ENCODE data around the gene FERMT2. TPM values are rescaled to one million over a fixed set of nuclear protein-coding genes. Genes with fewer than 3 reads are reported as not detected.

Gene FERMT2
- total RNA-seq, 2 experiments from 2014 or later, result 0.77 to 1.0 TPM

DNA sequence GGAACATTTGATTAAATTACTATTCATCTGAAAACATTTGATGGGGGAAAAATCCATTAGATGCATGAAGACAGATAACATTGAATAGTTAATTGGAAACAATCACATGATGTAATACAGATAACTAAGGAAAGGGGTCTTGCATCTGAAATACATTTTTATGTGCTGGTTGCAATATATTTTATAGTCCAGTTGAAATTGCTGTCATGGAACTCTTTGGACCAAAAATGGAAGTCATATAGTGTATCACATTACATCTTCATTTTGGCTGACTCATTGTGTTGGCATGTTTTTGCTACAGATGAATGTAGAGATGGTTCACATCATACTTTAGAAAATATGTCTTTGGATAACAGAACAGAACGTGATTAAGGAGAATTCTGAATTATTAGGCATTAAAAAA lies 116.4 kb downstream of the FERMT2 start:
- Mint-ChIP-seq H3K9me3 (no peaks in the 10 kb centered on the region), H3K27me3 (no peaks in the 10 kb centered on the region), H3K4me3 (no peak overlapping the region), H3K4me1 (ENCODE audit: low read depth) (no peaks in the 10 kb centered on the region), H3K27ac (no peak overlapping the region), H3K36me3 (ENCODE audit: low read depth) (no peaks in the 10 kb centered on the region)
- DNase-seq (no peak), ATAC-seq (no peak)
- CTCF ChIA-PET, result no interaction called here
- intact Hi-C loops (cut with micrococcal nuclease), result no loop called here
- POLR2A ChIA-PET, result no interaction called here
- TF ChIP-seq, protein P1, sequence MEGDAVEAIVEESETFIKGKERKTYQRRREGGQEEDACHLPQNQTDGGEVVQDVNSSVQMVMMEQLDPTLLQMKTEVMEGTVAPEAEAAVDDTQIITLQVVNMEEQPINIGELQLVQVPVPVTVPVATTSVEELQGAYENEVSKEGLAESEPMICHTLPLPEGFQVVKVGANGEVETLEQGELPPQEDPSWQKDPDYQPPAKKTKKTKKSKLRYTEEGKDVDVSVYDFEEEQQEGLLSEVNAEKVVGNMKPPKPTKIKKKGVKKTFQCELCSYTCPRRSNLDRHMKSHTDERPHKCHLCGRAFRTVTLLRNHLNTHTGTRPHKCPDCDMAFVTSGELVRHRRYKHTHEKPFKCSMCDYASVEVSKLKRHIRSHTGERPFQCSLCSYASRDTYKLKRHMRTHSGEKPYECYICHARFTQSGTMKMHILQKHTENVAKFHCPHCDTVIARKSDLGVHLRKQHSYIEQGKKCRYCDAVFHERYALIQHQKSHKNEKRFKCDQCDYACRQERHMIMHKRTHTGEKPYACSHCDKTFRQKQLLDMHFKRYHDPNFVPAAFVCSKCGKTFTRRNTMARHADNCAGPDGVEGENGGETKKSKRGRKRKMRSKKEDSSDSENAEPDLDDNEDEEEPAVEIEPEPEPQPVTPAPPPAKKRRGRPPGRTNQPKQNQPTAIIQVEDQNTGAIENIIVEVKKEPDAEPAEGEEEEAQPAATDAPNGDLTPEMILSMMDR (IDR thresholded peaks at IDR 0.05), result no peak

GRCh38 chr14:52833891-52834290 lies 117.0 kb downstream of the FERMT2 start:
- intact Hi-C loops (cut with micrococcal nuclease), result no loop called here
- no peak overlapping the region for H3K4me3 Mint-ChIP-seq
- ChIA-PET POLR2A (no interaction called here), CTCF (no interaction called here)
- H3K9me3 Mint-ChIP-seq, result no peaks in the 10 kb centered on the region
- ATAC-seq (no peak), DNase-seq (no peak)
- H3K27ac Mint-ChIP-seq, result no peak overlapping the region
- TF ChIP-seq, protein P1 (IDR thresholded peaks at IDR 0.05), result no peak
- no peaks in the 10 kb centered on the region for H3K4me1 Mint-ChIP-seq (ENCODE audit: low read depth)
- H3K27me3 Mint-ChIP-seq, result no peaks in the 10 kb centered on the region
- no peaks in the 10 kb centered on the region for H3K36me3 Mint-ChIP-seq (ENCODE audit: low read depth)

GRCh38 chr14:52829527-52830185 lies 121.2 kb downstream of the FERMT2 start:
- DNase-seq (no peak), ATAC-seq (no peak)
- ChIA-PET POLR2A (no interaction called here), CTCF (interaction anchor here (0.7 kb wide), 1 partner anchor 225 kb away, joined by 3 read pairs; no protein-coding TSS in a partner anchor)
- no peaks in the 10 kb centered on the region for H3K9me3 Mint-ChIP-seq
- no peak overlapping the region for H3K27ac Mint-ChIP-seq
- H3K36me3 Mint-ChIP-seq (ENCODE audit: low read depth), result no peaks in the 10 kb centered on the region
- peaks cover under 1% of the 10 kb centered on the region for H3K27me3 Mint-ChIP-seq
- TF ChIP-seq, protein P1 (IDR thresholded peaks at IDR 0.05), result no peak
- intact Hi-C loops (cut with micrococcal nuclease), result loop anchor here (10.0 kb wide), 1 partner anchor 225 kb away; no protein-coding TSS in a partner anchor
- peaks cover 2% of the 10 kb centered on the region for H3K4me1 Mint-ChIP-seq (ENCODE audit: low read depth)
- H3K4me3 Mint-ChIP-seq, result no peak overlapping the region

- intact Hi-C loops (cut with micrococcal nuclease), result loop anchor here (10.0 kb wide), 1 partner anchor 227 kb away; no protein-coding TSS in a partner anchor
- peaks cover 3% of the 10 kb centered on the region for H3K27me3 Mint-ChIP-seq
- H3K36me3 Mint-ChIP-seq (ENCODE audit: low read depth), result no peaks in the 10 kb centered on the region
- H3K4me3 Mint-ChIP-seq, result no peak overlapping the region
- DNase-seq (no peak), ATAC-seq (no peak)
- ChIA-PET POLR2A (no interaction called here), CTCF (interaction anchor here (5.6 kb wide), 1 partner anchor 135 kb away, joined by 49 read pairs; no protein-coding TSS in a partner anchor)
- no peaks in the 10 kb centered on the region for H3K9me3 Mint-ChIP-seq
- TF ChIP-seq, protein P1 (IDR thresholded peaks at IDR 0.05), result no peak
- H3K27ac Mint-ChIP-seq, result no peak overlapping the region
- H3K4me1 Mint-ChIP-seq (ENCODE audit: low read depth), result peaks cover 2% of the 10 kb centered on the region
These were observed 123.4 kb downstream of the FERMT2 start for GRCh38 chr14:52827426-52827825.

- ChIA-PET POLR2A (interaction anchor here (1.1 kb wide), 1 partner anchor 136 kb away, joined by 3 read pairs; no protein-coding TSS in a partner anchor), CTCF (interaction anchor here (0.8 to 5.6 kb wide), 11 partner anchors 10 to 481 kb away, joined by 3 to 49 read pairs (median 5); no protein-coding TSS in a partner anchor)
- H3K27ac Mint-ChIP-seq, result no peak overlapping the region
- intact Hi-C loops (cut with micrococcal nuclease), result loop anchor here (10.0 kb wide), 1 partner anchor 230 kb away; no protein-coding TSS in a partner anchor
- no peak overlapping the region for H3K4me3 Mint-ChIP-seq
- no peaks in the 10 kb centered on the region for H3K9me3 Mint-ChIP-seq
- TF ChIP-seq, protein P1 (IDR thresholded peaks at IDR 0.05), result no peak
- H3K27me3 Mint-ChIP-seq, result peaks cover 3% of the 10 kb centered on the region
- DNase-seq (no peak), ATAC-seq (no peak)
- no peaks in the 10 kb centered on the region for H3K36me3 Mint-ChIP-seq (ENCODE audit: low read depth)
- peaks cover 2% of the 10 kb centered on the region for H3K4me1 Mint-ChIP-seq (ENCODE audit: low read depth)
These were observed 125.8 kb downstream of the FERMT2 start for GRCh38 chr14:52825085-52825484.

Measured in activated CD8-positive, alpha-beta T cell treated with anti-CD3 and anti-CD28 coated beads for 36 hours (primary cell).